Measurements from ENCODE around the gene ZNF701.
"Not testable (repeated sequence)": the region's sequence is repeated elsewhere in the genome, so short reads cannot be mapped to it uniquely, and the experiment has no call there.

ZNF701 gene

GRCh38 chr19:52538815-52539214 is 31.3 kb upstream of the ZNF701 start:
- not testable (repeated sequence) for H3K27ac ChIP-seq (ENCODE audit: low read depth, low read length); H3K36me3 ChIP-seq (ENCODE audit: insufficient read depth, low read length); H3K4me3 ChIP-seq (ENCODE audit: low read depth, low read length); H3K79me2 ChIP-seq (ENCODE audit: control insufficient read depth, insufficient read depth, low read length, unreplicated experiment); H3K27me3 ChIP-seq (ENCODE audit: insufficient read depth, low read length); H2AFZ ChIP-seq (ENCODE audit: low read length, unreplicated experiment); H3K4me1 ChIP-seq (ENCODE audit: control insufficient read depth, insufficient read depth, low read length, unreplicated experiment)

- H3K27ac ChIP-seq (ENCODE audit: low read depth, low read length); H3K36me3 ChIP-seq (ENCODE audit: insufficient read depth, low read length); H3K4me3 ChIP-seq (ENCODE audit: low read depth, low read length); H3K79me2 ChIP-seq (ENCODE audit: control insufficient read depth, insufficient read depth, low read length, unreplicated experiment); H3K27me3 ChIP-seq (ENCODE audit: insufficient read depth, low read length); H3K4me1 ChIP-seq (ENCODE audit: control insufficient read depth, insufficient read depth, low read length, unreplicated experiment); H2AFZ ChIP-seq (ENCODE audit: low read length, unreplicated experiment): not testable (repeated sequence)
Measured at GRCh38 chr19:52541176-52541575, 28.9 kb upstream of the ZNF701 start.

GRCh38 chr19:52541608-52542007 is 28.5 kb upstream of the ZNF701 start:
- H3K27me3 ChIP-seq (ENCODE audit: insufficient read depth, low read length), result no peaks in the 10 kb centered on the region
- H3K79me2 ChIP-seq (ENCODE audit: control insufficient read depth, insufficient read depth, low read length, unreplicated experiment), result peaks cover 9% of the 10 kb centered on the region
- peaks cover 5% of the 10 kb centered on the region; the same call in 1 of the 2 replicates for H3K36me3 ChIP-seq (ENCODE audit: insufficient read depth, low read length)

GRCh38 chr19:52542541-52542940 is 27.5 kb upstream of the ZNF701 start:
- not testable (repeated sequence) for H3K4me1 ChIP-seq (ENCODE audit: control insufficient read depth, insufficient read depth, low read length, unreplicated experiment); H3K27me3 ChIP-seq (ENCODE audit: insufficient read depth, low read length); H2AFZ ChIP-seq (ENCODE audit: low read length, unreplicated experiment); H3K4me3 ChIP-seq (ENCODE audit: low read depth, low read length); H3K79me2 ChIP-seq (ENCODE audit: control insufficient read depth, insufficient read depth, low read length, unreplicated experiment); H3K36me3 ChIP-seq (ENCODE audit: insufficient read depth, low read length); H3K27ac ChIP-seq (ENCODE audit: low read depth, low read length)

More at GRCh38 chr19:52541608-52542007, 28.5 kb upstream of the ZNF701 start:
- peaks cover 4% of the 10 kb centered on the region for H3K4me1 ChIP-seq (ENCODE audit: control insufficient read depth, insufficient read depth, low read length, unreplicated experiment)
- H2AFZ ChIP-seq (ENCODE audit: low read length, unreplicated experiment), result no peak overlapping the region
- no peak overlapping the region for H3K27ac ChIP-seq (ENCODE audit: low read depth, low read length)
- H3K4me3 ChIP-seq (ENCODE audit: low read depth, low read length), result no peak overlapping the region

- H3K79me2 ChIP-seq (ENCODE audit: control insufficient read depth, insufficient read depth, low read length, unreplicated experiment), result peaks cover 5% of the 10 kb centered on the region
- no peak overlapping the region for H3K27ac ChIP-seq (ENCODE audit: low read depth, low read length)
- H3K4me3 ChIP-seq (ENCODE audit: low read depth, low read length), result no peak overlapping the region
- no peak overlapping the region for H2AFZ ChIP-seq (ENCODE audit: low read length, unreplicated experiment)
- peaks cover 5% of the 10 kb centered on the region; the same call in 1 of the 2 replicates for H3K36me3 ChIP-seq (ENCODE audit: insufficient read depth, low read length)
- no peaks in the 10 kb centered on the region for H3K27me3 ChIP-seq (ENCODE audit: insufficient read depth, low read length)
- peaks cover 4% of the 10 kb centered on the region for H3K4me1 ChIP-seq (ENCODE audit: control insufficient read depth, insufficient read depth, low read length, unreplicated experiment)
Measured at GRCh38 chr19:52542984-52543664, 27.0 kb upstream of the ZNF701 start.

- H3K79me2 ChIP-seq (ENCODE audit: control insufficient read depth, insufficient read depth, low read length, unreplicated experiment), result no peaks in the 10 kb centered on the region
- H3K27ac ChIP-seq (ENCODE audit: low read depth, low read length), result no peak overlapping the region
- H3K27me3 ChIP-seq (ENCODE audit: insufficient read depth, low read length), result no peaks in the 10 kb centered on the region
- H3K36me3 ChIP-seq (ENCODE audit: insufficient read depth, low read length), result peaks cover 39% of the 10 kb centered on the region
- H3K4me1 ChIP-seq (ENCODE audit: control insufficient read depth, insufficient read depth, low read length, unreplicated experiment), result no peaks in the 10 kb centered on the region
- H2AFZ ChIP-seq (ENCODE audit: low read length, unreplicated experiment), result no peak overlapping the region
- no peak overlapping the region for H3K4me3 ChIP-seq (ENCODE audit: low read depth, low read length)
Measured at GRCh38 chr19:52554216-52554971, 15.7 kb upstream of the ZNF701 start.

- H2AFZ ChIP-seq (ENCODE audit: low read length, unreplicated experiment), result no peak overlapping the region
- H3K27me3 ChIP-seq (ENCODE audit: insufficient read depth, low read length), result no peaks in the 10 kb centered on the region
- H3K36me3 ChIP-seq (ENCODE audit: insufficient read depth, low read length), result peaks cover 37% of the 10 kb centered on the region
- H3K27ac ChIP-seq (ENCODE audit: low read depth, low read length), result no peak overlapping the region
- H3K4me3 ChIP-seq (ENCODE audit: low read depth, low read length), result no peak overlapping the region
- no peaks in the 10 kb centered on the region for H3K4me1 ChIP-seq (ENCODE audit: control insufficient read depth, insufficient read depth, low read length, unreplicated experiment)
- H3K79me2 ChIP-seq (ENCODE audit: control insufficient read depth, insufficient read depth, low read length, unreplicated experiment), result no peaks in the 10 kb centered on the region
Measured at GRCh38 chr19:52557231-52557995, 12.7 kb upstream of the ZNF701 start.

- peaks cover 23% of the 10 kb centered on the region for H3K36me3 ChIP-seq (ENCODE audit: insufficient read depth, low read length)
- not testable (repeated sequence) for H3K4me1 ChIP-seq (ENCODE audit: control insufficient read depth, insufficient read depth, low read length, unreplicated experiment); H3K4me3 ChIP-seq (ENCODE audit: low read depth, low read length)
Measured at GRCh38 chr19:52558732-52559445, 11.2 kb upstream of the ZNF701 start.

GRCh38 chr19:52561611-52562010 is 8.5 kb upstream of the ZNF701 start:
- H3K36me3 ChIP-seq (ENCODE audit: insufficient read depth, low read length); H3K27ac ChIP-seq (ENCODE audit: low read depth, low read length); H3K79me2 ChIP-seq (ENCODE audit: control insufficient read depth, insufficient read depth, low read length, unreplicated experiment); H3K4me1 ChIP-seq (ENCODE audit: control insufficient read depth, insufficient read depth, low read length, unreplicated experiment); H3K27me3 ChIP-seq (ENCODE audit: insufficient read depth, low read length); H2AFZ ChIP-seq (ENCODE audit: low read length, unreplicated experiment); H3K4me3 ChIP-seq (ENCODE audit: low read depth, low read length): not testable (repeated sequence)

More at GRCh38 chr19:52558732-52559445, 11.2 kb upstream of the ZNF701 start:
- not testable (repeated sequence) for H3K27me3 ChIP-seq (ENCODE audit: insufficient read depth, low read length); H2AFZ ChIP-seq (ENCODE audit: low read length, unreplicated experiment); H3K79me2 ChIP-seq (ENCODE audit: control insufficient read depth, insufficient read depth, low read length, unreplicated experiment); H3K27ac ChIP-seq (ENCODE audit: low read depth, low read length)

GRCh38 chr19:52566121-52566520 is 4.0 kb upstream of the ZNF701 start:
- Histone ChIP-seq H3K27ac (ENCODE audit: low read depth, low read length) (no peak overlapping the region), H3K79me2 (ENCODE audit: control insufficient read depth, insufficient read depth, low read length, unreplicated experiment) (no peaks in the 10 kb centered on the region), H3K27me3 (ENCODE audit: insufficient read depth, low read length) (no peaks in the 10 kb centered on the region), H3K4me1 (ENCODE audit: control insufficient read depth, insufficient read depth, low read length, unreplicated experiment) (peaks cover 5% of the 10 kb centered on the region), H3K4me3 (ENCODE audit: low read depth, low read length) (no peak overlapping the region), H3K36me3 (ENCODE audit: insufficient read depth, low read length) (no peaks in the 10 kb centered on the region; the same call in 1 of the 2 replicates), H2AFZ (ENCODE audit: low read length, unreplicated experiment) (no peak overlapping the region)

Data from ACC112 (cell line).